ENCODE data around the gene DCAKD.

DNA sequence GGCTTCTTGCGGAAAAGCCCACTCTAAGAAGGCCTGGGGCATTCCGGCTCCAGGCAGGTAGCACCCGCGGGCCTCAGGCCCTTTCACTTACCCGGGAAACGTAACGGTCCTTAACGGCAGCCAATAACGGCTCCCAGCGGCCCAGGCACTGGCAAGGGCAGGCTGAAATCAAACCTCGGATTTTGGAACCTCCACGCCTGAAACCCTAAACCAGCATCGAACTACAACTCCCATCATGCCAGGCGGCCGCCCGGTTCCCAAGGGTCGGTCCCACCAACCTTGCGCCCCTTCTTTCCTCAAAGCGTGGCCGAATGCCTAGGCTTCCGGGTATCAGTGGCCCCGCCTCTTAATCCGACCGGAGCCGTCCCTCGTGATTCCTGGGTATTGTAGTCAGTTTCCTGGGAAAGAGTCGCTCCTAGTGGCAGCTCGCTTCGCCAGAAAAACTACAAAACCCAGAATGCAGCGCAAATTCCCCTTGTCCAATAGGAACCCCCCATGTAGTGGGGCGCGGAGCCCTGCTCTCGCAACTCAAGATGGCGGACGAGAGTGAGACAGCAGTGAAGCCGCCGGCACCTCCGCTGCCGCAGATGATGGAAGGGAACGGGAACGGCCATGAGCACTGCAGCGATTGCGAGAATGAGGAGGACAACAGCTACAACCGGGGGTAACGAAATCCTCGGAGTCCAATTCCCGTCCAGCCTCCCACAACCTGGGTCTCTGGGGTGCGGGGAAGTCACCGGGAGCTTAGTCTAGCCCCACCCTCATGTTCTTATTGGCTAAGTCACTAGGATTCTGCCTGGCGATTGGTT is 9.6 kb upstream of the DCAKD start, which contains the start of gene NMT1:
- TF ChIP-seq POLR2A (IDR thresholded peaks at IDR 0.05; ENCODE audit: low read depth, low read length) (peak; percentile 90), TAF1 (IDR thresholded peaks at IDR 0.05; ENCODE audit: low read depth, low read length) (peak; percentile 100), POLR2AphosphoS5 (IDR thresholded peaks at IDR 0.05; ENCODE audit: low read depth, low read length) (peak; percentile 92), SPI1 (IDR thresholded peaks at IDR 0.05; ENCODE audit: low read depth, low read length) (peak; percentile 28)

Measured in GM12891 (cell line).